ENCODE measurements around the gene PHEX.
A peak's percentile ranks its signal among the peaks of the same experiment; 100 is the strongest.

PHEX gene

GRCh38 chrX:22163326-22163725 lies 131.2 kb downstream of the PHEX start:
- no peak for ATAC-seq
- no peak for TF ChIP-seq ZFP30 (CRISPR knock-in tag; IDR thresholded peaks at IDR 0.05)
- TF ChIP-seq ESRRG (CRISPR knock-in tag; IDR thresholded peaks at IDR 0.05) = no peak
- no peak for TF ChIP-seq TCF4 (CRISPR knock-in tag; IDR thresholded peaks at IDR 0.05; ENCODE audit: borderline replicate concordance)
- no peak for TF ChIP-seq BACH2 (CRISPR knock-in tag; IDR thresholded peaks at IDR 0.05; ENCODE audit: borderline replicate concordance)
- TF ChIP-seq RARB (CRISPR knock-in tag; IDR thresholded peaks at IDR 0.05) = no peak

DNA sequence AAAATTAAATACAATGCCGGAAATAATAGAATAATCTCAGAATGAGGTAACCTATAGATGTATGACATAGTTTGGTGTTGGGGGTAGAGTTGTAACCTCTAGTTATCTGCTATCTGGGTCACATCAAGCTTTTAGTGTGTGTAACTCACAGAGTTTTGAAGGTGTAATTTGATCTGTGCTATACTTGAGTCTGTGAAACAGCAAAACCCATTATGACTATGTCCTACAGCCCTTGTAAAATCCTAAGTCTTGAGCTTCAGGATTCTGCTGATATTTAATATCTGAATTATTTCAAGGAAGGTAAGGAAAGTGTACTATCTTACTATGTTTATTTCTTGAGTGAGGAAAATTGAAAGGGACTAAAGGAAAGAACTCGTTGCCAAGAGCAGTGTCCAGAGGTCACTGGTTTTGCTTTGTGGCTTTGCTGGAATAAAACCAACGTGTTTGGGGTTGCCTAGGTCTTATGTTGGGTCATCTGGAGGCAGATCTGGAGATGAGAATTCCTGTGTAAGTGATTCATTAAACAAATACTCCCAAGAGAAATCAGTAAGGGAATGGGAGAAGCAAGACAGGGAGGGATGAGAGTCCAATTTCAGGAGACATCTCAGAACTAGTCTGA lies 132.8 kb downstream of the PHEX start:
- peak; percentile 33; the same call in 1 of the 3 replicates for ATAC-seq
- no peak for TF ChIP-seq ZNF565 (CRISPR knock-in tag; conservative IDR thresholded peaks at IDR 0.05; ENCODE audit: low read depth)
- TF ChIP-seq ZFP30 (CRISPR knock-in tag; IDR thresholded peaks at IDR 0.05) = no peak
- TF ChIP-seq ZC3H10 (CRISPR knock-in tag; IDR thresholded peaks at IDR 0.05) = no peak
- TF ChIP-seq ZNF70 (CRISPR knock-in tag; IDR thresholded peaks at IDR 0.05) = no peak
- TF ChIP-seq, protein P1, sequence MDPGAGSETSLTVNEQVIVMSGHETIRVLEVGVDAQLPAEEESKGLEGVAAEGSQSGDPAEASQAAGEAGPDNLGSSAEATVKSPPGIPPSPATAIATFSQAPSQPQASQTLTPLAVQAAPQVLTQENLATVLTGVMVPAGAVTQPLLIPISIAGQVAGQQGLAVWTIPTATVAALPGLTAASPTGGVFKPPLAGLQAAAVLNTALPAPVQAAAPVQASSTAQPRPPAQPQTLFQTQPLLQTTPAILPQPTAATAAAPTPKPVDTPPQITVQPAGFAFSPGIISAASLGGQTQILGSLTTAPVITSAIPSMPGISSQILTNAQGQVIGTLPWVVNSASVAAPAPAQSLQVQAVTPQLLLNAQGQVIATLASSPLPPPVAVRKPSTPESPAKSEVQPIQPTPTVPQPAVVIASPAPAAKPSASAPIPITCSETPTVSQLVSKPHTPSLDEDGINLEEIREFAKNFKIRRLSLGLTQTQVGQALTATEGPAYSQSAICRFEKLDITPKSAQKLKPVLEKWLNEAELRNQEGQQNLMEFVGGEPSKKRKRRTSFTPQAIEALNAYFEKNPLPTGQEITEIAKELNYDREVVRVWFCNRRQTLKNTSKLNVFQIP (CRISPR knock-in tag; IDR thresholded peaks at IDR 0.05; ENCODE audit: borderline replicate concordance, low read depth) = no peak
- TF ChIP-seq TOX (CRISPR knock-in tag; IDR thresholded peaks at IDR 0.05; ENCODE audit: borderline replicate concordance) = no peak
- TF ChIP-seq, protein P2, sequence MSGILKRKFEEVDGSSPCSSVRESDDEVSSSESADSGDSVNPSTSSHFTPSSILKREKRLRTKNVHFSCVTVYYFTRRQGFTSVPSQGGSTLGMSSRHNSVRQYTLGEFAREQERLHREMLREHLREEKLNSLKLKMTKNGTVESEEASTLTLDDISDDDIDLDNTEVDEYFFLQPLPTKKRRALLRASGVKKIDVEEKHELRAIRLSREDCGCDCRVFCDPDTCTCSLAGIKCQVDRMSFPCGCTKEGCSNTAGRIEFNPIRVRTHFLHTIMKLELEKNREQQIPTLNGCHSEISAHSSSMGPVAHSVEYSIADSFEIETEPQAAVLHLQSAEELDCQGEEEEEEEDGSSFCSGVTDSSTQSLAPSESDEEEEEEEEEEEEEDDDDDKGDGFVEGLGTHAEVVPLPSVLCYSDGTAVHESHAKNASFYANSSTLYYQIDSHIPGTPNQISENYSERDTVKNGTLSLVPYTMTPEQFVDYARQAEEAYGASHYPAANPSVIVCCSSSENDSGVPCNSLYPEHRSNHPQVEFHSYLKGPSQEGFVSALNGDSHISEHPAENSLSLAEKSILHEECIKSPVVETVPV (CRISPR knock-in tag; IDR thresholded peaks at IDR 0.05) = no peak
- TF ChIP-seq ARNTL (CRISPR knock-in tag; IDR thresholded peaks at IDR 0.05; ENCODE audit: borderline replicate concordance, low read depth) = no peak
- TF ChIP-seq, protein P3, sequence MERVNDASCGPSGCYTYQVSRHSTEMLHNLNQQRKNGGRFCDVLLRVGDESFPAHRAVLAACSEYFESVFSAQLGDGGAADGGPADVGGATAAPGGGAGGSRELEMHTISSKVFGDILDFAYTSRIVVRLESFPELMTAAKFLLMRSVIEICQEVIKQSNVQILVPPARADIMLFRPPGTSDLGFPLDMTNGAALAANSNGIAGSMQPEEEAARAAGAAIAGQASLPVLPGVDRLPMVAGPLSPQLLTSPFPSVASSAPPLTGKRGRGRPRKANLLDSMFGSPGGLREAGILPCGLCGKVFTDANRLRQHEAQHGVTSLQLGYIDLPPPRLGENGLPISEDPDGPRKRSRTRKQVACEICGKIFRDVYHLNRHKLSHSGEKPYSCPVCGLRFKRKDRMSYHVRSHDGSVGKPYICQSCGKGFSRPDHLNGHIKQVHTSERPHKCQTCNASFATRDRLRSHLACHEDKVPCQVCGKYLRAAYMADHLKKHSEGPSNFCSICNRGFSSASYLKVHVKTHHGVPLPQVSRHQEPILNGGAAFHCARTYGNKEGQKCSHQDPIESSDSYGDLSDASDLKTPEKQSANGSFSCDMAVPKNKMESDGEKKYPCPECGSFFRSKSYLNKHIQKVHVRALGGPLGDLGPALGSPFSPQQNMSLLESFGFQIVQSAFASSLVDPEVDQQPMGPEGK (CRISPR knock-in tag; IDR thresholded peaks at IDR 0.05; ENCODE audit: borderline replicate concordance) = no peak
- TF ChIP-seq ESRRG (CRISPR knock-in tag; IDR thresholded peaks at IDR 0.05) = no peak
- TF ChIP-seq CSDC2 (CRISPR knock-in tag; IDR thresholded peaks at IDR 0.05) = no peak
- TF ChIP-seq RARB (CRISPR knock-in tag; IDR thresholded peaks at IDR 0.05) = no peak
- TF ChIP-seq, protein P4, sequence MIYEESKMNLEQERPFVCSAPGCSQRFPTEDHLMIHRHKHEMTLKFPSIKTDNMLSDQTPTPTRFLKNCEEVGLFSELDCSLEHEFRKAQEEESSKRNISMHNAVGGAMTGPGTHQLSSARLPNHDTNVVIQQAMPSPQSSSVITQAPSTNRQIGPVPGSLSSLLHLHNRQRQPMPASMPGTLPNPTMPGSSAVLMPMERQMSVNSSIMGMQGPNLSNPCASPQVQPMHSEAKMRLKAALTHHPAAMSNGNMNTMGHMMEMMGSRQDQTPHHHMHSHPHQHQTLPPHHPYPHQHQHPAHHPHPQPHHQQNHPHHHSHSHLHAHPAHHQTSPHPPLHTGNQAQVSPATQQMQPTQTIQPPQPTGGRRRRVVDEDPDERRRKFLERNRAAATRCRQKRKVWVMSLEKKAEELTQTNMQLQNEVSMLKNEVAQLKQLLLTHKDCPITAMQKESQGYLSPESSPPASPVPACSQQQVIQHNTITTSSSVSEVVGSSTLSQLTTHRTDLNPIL (CRISPR knock-in tag; IDR thresholded peaks at IDR 0.05; ENCODE audit: low read depth) = no peak
- TF ChIP-seq OSR1 (CRISPR knock-in tag; IDR thresholded peaks at IDR 0.05) = no peak
- TF ChIP-seq ISL1 (CRISPR knock-in tag; IDR thresholded peaks at IDR 0.05) = no peak
- TF ChIP-seq BACH2 (CRISPR knock-in tag; IDR thresholded peaks at IDR 0.05; ENCODE audit: borderline replicate concordance) = no peak
- no peak for TF ChIP-seq TCF4 (CRISPR knock-in tag; IDR thresholded peaks at IDR 0.05; ENCODE audit: borderline replicate concordance)
- TF ChIP-seq, protein P5, sequence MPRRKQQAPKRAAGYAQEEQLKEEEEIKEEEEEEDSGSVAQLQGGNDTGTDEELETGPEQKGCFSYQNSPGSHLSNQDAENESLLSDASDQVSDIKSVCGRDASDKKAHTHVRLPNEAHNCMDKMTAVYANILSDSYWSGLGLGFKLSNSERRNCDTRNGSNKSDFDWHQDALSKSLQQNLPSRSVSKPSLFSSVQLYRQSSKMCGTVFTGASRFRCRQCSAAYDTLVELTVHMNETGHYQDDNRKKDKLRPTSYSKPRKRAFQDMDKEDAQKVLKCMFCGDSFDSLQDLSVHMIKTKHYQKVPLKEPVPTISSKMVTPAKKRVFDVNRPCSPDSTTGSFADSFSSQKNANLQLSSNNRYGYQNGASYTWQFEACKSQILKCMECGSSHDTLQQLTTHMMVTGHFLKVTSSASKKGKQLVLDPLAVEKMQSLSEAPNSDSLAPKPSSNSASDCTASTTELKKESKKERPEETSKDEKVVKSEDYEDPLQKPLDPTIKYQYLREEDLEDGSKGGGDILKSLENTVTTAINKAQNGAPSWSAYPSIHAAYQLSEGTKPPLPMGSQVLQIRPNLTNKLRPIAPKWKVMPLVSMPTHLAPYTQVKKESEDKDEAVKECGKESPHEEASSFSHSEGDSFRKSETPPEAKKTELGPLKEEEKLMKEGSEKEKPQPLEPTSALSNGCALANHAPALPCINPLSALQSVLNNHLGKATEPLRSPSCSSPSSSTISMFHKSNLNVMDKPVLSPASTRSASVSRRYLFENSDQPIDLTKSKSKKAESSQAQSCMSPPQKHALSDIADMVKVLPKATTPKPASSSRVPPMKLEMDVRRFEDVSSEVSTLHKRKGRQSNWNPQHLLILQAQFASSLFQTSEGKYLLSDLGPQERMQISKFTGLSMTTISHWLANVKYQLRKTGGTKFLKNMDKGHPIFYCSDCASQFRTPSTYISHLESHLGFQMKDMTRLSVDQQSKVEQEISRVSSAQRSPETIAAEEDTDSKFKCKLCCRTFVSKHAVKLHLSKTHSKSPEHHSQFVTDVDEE (CRISPR knock-in tag; IDR thresholded peaks at IDR 0.05) = no peak
- TF ChIP-seq SNAI2 (CRISPR knock-in tag; IDR thresholded peaks at IDR 0.05) = no peak
- no peak for TF ChIP-seq ZFP3 (CRISPR knock-in tag; IDR thresholded peaks at IDR 0.05)
